ENCODE data around the gene GNAS-AS1.

DNA sequence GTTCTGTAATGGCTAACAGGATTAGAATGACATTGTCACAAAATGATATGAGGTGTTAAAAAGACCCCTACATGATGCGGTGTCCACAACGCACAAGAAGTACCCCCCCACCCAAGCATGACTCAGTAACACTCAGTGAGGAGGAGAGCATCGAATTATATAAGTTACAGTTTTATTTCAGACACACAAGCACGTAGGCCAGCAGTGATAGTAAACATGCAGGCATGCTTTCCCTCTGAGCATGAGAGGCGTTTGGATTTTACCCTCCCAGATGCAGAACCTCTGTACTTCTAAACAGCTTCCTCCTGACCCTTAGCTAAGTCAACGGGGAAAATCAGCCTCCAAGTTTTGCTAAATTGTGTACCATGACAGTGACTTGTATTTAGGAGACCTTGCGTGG lies 25.7 kb upstream of the GNAS-AS1 start:
- TF ChIP-seq POLR2A (IDR thresholded peaks at IDR 0.05) (no peak), POLR2AphosphoS5 (IDR thresholded peaks at IDR 0.05) (no peak)
- TF ChIP-seq, protein P1, sequence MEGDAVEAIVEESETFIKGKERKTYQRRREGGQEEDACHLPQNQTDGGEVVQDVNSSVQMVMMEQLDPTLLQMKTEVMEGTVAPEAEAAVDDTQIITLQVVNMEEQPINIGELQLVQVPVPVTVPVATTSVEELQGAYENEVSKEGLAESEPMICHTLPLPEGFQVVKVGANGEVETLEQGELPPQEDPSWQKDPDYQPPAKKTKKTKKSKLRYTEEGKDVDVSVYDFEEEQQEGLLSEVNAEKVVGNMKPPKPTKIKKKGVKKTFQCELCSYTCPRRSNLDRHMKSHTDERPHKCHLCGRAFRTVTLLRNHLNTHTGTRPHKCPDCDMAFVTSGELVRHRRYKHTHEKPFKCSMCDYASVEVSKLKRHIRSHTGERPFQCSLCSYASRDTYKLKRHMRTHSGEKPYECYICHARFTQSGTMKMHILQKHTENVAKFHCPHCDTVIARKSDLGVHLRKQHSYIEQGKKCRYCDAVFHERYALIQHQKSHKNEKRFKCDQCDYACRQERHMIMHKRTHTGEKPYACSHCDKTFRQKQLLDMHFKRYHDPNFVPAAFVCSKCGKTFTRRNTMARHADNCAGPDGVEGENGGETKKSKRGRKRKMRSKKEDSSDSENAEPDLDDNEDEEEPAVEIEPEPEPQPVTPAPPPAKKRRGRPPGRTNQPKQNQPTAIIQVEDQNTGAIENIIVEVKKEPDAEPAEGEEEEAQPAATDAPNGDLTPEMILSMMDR (IDR thresholded peaks at IDR 0.05): no peak
